H1 (cell line): ENCODE data around the gene HBQ1. TPM values are rescaled to one million over a fixed set of nuclear protein-coding genes. Genes with fewer than 3 reads are reported as not detected.

Experiments
- ASH2L ChIP-seq: fragments of 200-600, 300-600 bp; sonication (generic); IDR thresholded peaks from one replicate; pipeline ENCODE4 v1.7.1; 2017; ENCODE audit warnings: low read length
- CREB1 ChIP-seq: IDR thresholded peaks from 2 replicates; pipeline ENCODE4 v1.6.1; 2012; ENCODE audit warnings: inconsistent platforms
- JUND ChIP-seq: IDR thresholded peaks from 2 replicates; pipeline ENCODE4 v1.6.1; 2011; ENCODE audit warnings: mild to moderate bottlenecking, improper control_type of control experiment, low read length
- MAFK ChIP-seq: IDR thresholded peaks from 2 replicates; pipeline ENCODE4 v1.6.1; 2012; ENCODE audit warnings: low read depth, mild to moderate bottlenecking, improper control_type of control experiment, low read length
- POLR2AphosphoS5 ChIP-seq: IDR thresholded peaks from 2 replicates; pipeline ENCODE4 v1.6.1; 2011; ENCODE audit warnings: low read depth, low read length
- RBBP5 ChIP-seq: IDR thresholded peaks from 2 replicates; pipeline ENCODE4 v1.7.1; 2012; ENCODE audit warnings: low read depth, mild to moderate bottlenecking, inconsistent platforms, low read length, moderate library complexity, borderline replicate concordance
- RFX5 ChIP-seq: IDR thresholded peaks from 2 replicates; pipeline ENCODE4 v1.6.1; 2011; ENCODE audit warnings: low read depth, low read length, improper control_type of control experiment, borderline replicate concordance
- SIRT6 ChIP-seq: IDR thresholded peaks from one replicate; pipeline ENCODE4 v1.7.1; 2012; ENCODE audit warnings: low read length, inconsistent platforms
- polyA plus RNA-seq, 7 experiments: library from polyadenylated mRNA; depleted of rRNA in 3 of 7; stranded (reverse) in 5 of 7; unstranded in 2 of 7; fragments of >200 nt in 5 of 7; fragments of 200-250 nt in 2 of 7; gene quantifications; 1 replicate in 5 of 7; 2 replicates in 1 of 7; 4 replicates in 1 of 7; pipeline versions ENCODE4 v1.2.1 to v1.2.3, GENCODE V29; 2011 to 2013; ENCODE audit warnings: missing spikeins in 2 of 7, mixed read lengths in 2 of 7
- total RNA-seq: library from RNA; stranded (reverse); fragmentation: NEBNext Ultra II Directional; extraction: Animal tissue kit (Norgen Biotek cat#: 25700); gene quantifications from 2 replicates; pipeline ENCODE4 v1.2.1, GENCODE V29; 2021
- TF ChIP-seq, protein P1 (sequence below): fragments of 300-600 bp; sonication (generic); IDR thresholded peaks from 2 replicates; pipeline ENCODE4 v1.7.1; 2012; ENCODE audit warnings: low read length, moderate library complexity, mild to moderate bottlenecking, inconsistent platforms; ENCODE audit not compliant: insufficient replicate concordance
- TF ChIP-seq, protein P2 (sequence below): IDR thresholded peaks from 2 replicates; pipeline ENCODE4 v1.6.1; 2012; ENCODE audit warnings: inconsistent platforms

Gene HBQ1
- total and polyA plus RNA-seq, 2 of the 8 experiments (the other 6 are each of a cell fraction or from before 2014, with no cell fraction given) = 2.9 to 17.1 TPM

DNA sequence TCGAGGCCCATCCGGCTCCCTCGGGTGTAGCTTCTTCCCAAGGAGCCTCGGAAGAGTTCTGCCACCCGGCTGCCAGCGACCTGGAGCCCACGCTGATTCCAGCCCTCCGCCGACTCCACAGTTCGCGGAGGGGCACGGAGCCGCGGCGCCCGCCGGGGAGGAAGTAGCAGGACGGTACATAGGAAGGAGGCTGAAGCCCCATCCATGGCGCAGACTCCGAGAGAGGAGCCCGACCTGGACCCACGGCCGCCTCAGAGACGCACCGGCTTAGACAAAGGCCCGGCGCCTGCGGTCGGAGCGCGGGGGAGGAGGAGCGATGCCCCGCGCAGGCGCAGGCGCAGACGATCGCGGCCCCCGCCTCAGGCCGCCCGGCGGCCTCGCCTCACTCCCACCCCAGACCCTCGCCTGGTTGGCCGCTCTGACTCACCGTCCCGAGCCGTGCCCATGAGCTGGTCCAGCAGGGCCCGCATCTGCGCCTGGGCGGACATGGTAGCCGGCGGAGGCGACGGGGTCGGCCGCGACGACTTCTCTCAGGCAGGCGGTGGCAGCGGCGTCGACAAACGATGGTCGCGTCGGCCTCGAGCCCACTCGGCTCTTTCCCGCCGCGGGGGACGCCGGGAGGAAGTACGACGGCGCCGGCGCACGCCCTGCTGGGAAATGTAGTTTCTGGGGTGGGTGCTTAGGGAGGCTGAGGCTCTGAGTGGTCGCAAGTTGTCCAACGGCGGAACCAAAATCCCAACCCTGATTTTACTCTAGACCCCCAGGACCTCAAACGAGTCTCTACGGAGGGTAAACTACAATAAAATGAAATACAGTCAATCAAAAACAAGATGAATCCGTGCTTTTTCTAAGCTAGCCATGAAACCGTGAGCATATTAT lies 48.8 kb downstream of the HBQ1 start, which contains the start of gene LUC7L (continued):
- TF ChIP-seq, protein P1, sequence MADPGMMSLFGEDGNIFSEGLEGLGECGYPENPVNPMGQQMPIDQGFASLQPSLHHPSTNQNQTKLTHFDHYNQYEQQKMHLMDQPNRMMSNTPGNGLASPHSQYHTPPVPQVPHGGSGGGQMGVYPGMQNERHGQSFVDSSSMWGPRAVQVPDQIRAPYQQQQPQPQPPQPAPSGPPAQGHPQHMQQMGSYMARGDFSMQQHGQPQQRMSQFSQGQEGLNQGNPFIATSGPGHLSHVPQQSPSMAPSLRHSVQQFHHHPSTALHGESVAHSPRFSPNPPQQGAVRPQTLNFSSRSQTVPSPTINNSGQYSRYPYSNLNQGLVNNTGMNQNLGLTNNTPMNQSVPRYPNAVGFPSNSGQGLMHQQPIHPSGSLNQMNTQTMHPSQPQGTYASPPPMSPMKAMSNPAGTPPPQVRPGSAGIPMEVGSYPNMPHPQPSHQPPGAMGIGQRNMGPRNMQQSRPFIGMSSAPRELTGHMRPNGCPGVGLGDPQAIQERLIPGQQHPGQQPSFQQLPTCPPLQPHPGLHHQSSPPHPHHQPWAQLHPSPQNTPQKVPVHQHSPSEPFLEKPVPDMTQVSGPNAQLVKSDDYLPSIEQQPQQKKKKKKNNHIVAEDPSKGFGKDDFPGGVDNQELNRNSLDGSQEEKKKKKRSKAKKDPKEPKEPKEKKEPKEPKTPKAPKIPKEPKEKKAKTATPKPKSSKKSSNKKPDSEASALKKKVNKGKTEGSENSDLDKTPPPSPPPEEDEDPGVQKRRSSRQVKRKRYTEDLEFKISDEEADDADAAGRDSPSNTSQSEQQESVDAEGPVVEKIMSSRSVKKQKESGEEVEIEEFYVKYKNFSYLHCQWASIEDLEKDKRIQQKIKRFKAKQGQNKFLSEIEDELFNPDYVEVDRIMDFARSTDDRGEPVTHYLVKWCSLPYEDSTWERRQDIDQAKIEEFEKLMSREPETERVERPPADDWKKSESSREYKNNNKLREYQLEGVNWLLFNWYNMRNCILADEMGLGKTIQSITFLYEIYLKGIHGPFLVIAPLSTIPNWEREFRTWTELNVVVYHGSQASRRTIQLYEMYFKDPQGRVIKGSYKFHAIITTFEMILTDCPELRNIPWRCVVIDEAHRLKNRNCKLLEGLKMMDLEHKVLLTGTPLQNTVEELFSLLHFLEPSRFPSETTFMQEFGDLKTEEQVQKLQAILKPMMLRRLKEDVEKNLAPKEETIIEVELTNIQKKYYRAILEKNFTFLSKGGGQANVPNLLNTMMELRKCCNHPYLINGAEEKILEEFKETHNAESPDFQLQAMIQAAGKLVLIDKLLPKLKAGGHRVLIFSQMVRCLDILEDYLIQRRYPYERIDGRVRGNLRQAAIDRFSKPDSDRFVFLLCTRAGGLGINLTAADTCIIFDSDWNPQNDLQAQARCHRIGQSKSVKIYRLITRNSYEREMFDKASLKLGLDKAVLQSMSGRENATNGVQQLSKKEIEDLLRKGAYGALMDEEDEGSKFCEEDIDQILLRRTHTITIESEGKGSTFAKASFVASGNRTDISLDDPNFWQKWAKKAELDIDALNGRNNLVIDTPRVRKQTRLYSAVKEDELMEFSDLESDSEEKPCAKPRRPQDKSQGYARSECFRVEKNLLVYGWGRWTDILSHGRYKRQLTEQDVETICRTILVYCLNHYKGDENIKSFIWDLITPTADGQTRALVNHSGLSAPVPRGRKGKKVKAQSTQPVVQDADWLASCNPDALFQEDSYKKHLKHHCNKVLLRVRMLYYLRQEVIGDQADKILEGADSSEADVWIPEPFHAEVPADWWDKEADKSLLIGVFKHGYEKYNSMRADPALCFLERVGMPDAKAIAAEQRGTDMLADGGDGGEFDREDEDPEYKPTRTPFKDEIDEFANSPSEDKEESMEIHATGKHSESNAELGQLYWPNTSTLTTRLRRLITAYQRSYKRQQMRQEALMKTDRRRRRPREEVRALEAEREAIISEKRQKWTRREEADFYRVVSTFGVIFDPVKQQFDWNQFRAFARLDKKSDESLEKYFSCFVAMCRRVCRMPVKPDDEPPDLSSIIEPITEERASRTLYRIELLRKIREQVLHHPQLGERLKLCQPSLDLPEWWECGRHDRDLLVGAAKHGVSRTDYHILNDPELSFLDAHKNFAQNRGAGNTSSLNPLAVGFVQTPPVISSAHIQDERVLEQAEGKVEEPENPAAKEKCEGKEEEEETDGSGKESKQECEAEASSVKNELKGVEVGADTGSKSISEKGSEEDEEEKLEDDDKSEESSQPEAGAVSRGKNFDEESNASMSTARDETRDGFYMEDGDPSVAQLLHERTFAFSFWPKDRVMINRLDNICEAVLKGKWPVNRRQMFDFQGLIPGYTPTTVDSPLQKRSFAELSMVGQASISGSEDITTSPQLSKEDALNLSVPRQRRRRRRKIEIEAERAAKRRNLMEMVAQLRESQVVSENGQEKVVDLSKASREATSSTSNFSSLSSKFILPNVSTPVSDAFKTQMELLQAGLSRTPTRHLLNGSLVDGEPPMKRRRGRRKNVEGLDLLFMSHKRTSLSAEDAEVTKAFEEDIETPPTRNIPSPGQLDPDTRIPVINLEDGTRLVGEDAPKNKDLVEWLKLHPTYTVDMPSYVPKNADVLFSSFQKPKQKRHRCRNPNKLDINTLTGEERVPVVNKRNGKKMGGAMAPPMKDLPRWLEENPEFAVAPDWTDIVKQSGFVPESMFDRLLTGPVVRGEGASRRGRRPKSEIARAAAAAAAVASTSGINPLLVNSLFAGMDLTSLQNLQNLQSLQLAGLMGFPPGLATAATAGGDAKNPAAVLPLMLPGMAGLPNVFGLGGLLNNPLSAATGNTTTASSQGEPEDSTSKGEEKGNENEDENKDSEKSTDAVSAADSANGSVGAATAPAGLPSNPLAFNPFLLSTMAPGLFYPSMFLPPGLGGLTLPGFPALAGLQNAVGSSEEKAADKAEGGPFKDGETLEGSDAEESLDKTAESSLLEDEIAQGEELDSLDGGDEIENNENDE = no peak
- TF ChIP-seq RBBP5 (peak; percentile 91; the same call in 1 of the 2 replicates), MAFK (peak; percentile 15; the same call in 1 of the 2 replicates), SIRT6 (no peak), RFX5 (no peak), ASH2L (peak; percentile 44), JUND (0 out of 2 replicates have a peak, but pooled peaks have one; percentile 30), CREB1 (peak; percentile 94), POLR2AphosphoS5 (peak; percentile 99)
- TF ChIP-seq, protein P2, sequence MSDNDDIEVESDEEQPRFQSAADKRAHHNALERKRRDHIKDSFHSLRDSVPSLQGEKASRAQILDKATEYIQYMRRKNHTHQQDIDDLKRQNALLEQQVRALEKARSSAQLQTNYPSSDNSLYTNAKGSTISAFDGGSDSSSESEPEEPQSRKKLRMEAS = peak; percentile 97
